Brain microvascular endothelial cell (primary cell): ENCODE results near the gene LRP6.

Experiments used
- DNase-seq: peaks from one replicate; pipeline ENCODE4 v3.0.0-alpha.2; 2020
- H3K27ac ChIP-seq: fragments of 250-450 bp; sonication (Bioruptor Pico); 2 replicates; pipeline ENCODE4 v1.5.1; 2020; ENCODE audit warnings: mild to moderate bottlenecking, moderate library complexity
- H3K27me3 ChIP-seq: fragments of 250-450 bp; sonication (Bioruptor Pico); replicated peaks from 2 replicates; pipeline ENCODE4 v1.5.1; 2020; ENCODE audit warnings: mild to moderate bottlenecking
- H3K36me3 ChIP-seq: fragments of 250-450 bp; sonication (Bioruptor Pico); replicated peaks from 2 replicates; pipeline ENCODE4 v1.5.1; 2020; ENCODE audit warnings: mild to moderate bottlenecking
- H3K4me3 ChIP-seq: 2 replicates; pipeline ENCODE4 v1.5.1; 2011; ENCODE audit warnings: low read depth, mild to moderate bottlenecking, control low read depth, low read length, moderate library complexity
- CTCF ChIP-seq: IDR thresholded peaks from 2 replicates; pipeline ENCODE4 v1.5.1; 2011; ENCODE audit warnings: low read depth, mild to moderate bottlenecking, moderate library complexity, low read length, control low read depth, inconsistent platforms; ENCODE audit errors: missing control alignments
- in situ Hi-C: cut with HindIII; loops from 2 replicates; pipeline ENCODE4 v1.10.0; 2017; ENCODE audit warnings: low sequenced_read_pairs, low pct_ligation_motif_present

LRP6 gene

GRCh38 chr12:12272869-12273268 is 6.0 kb upstream of the LRP6 start:
- Histone ChIP-seq H3K27ac (peak overlapping the region; percentile 53), H3K36me3 (no peaks in the 10 kb centered on the region), H3K4me3 (no peak overlapping the region), H3K27me3 (no peaks in the 10 kb centered on the region)
- TF ChIP-seq CTCF = no peak
- no peak for DNase-seq
- in situ Hi-C loops = no loop called here

- Histone ChIP-seq H3K36me3 (no peaks in the 10 kb centered on the region), H3K27ac (no peak overlapping the region), H3K4me3 (no peak overlapping the region), H3K27me3 (no peaks in the 10 kb centered on the region)
- DNase-seq = no peak
- TF ChIP-seq CTCF = no peak
- in situ Hi-C loops = no loop called here
These were observed 3.4 kb upstream of the LRP6 start for GRCh38 chr12:12270226-12270625.

GRCh38 chr12:12267742-12268200 is 927 bp upstream of the LRP6 start:
- in situ Hi-C loops = no loop called here
- peak overlapping the region; percentile 88 for H3K4me3 ChIP-seq
- H3K27me3 ChIP-seq = no peaks in the 10 kb centered on the region
- TF ChIP-seq CTCF = no peak
- H3K27ac ChIP-seq = no peak overlapping the region
- no peaks in the 10 kb centered on the region for H3K36me3 ChIP-seq
- no peak for DNase-seq

GRCh38 chr12:12266389-12266872 is 413 bp downstream of the LRP6 start:
- H3K4me3 ChIP-seq = peak overlapping the region; percentile 88
- in situ Hi-C loops = no loop called here
- H3K36me3 ChIP-seq = no peaks in the 10 kb centered on the region
- no peaks in the 10 kb centered on the region for H3K27me3 ChIP-seq
- peak overlapping the region; percentile 99 for H3K27ac ChIP-seq
- no peak for DNase-seq
- TF ChIP-seq CTCF = no peak

- DNase-seq = peak; percentile 26
- Histone ChIP-seq H3K36me3 (no peaks in the 10 kb centered on the region), H3K27me3 (no peaks in the 10 kb centered on the region), H3K4me3 (peak overlapping the region; percentile 88), H3K27ac (peak overlapping the region; percentile 99)
- TF ChIP-seq CTCF = no peak
- in situ Hi-C loops = no loop called here
These were observed 1.1 kb downstream of the LRP6 start for GRCh38 chr12:12265571-12266388.
